Heart left ventricle (tissue), 13 donors: ENCODE measurements around the gene MAGI1.

ENCODE experiments used
- CTCF ChIP-seq, 12 donors: fragments of 200-600 bp; sonication (generic) in 4 of 12; IDR thresholded peaks; one replicate each; pipeline versions ENCODE4 v1.5.0 to v1.8.0; 2018 to 2022; ENCODE audit warnings: antibody characterized with exemption in 12 of 12, mild to moderate bottlenecking in 5 of 12
- POLR2A ChIP-seq, 2 donors: fragments of 450-650 bp; IDR thresholded peaks; one replicate each; pipeline ENCODE4 v1.6.1; 2017; ENCODE audit warnings: antibody characterized with exemption in 2 of 2, mild to moderate bottlenecking in 2 of 2, moderate library complexity in 2 of 2
- donor health status: ischemic (EF 13 %, LVEDD 7.1; RV severe dilation, severe dysfunction).
- donor health status: DM: no; HTN: yes; CAD: no.
- donor health status: DM: no; HTN: no; CAD: no.
- donor health status: ischemic (EF 25% LVEDD 6.9; RV normal size, moderate dysfunction).
- donor health status: ischemic (EF 25% LVEDD 5.7; RV mildly dilated, moderate dysfunction).
- donor health status: ischemic (EF 35%, LVEDD 5.7; RV mildly dilated, moderate dysfunction).
- donor health status: nonischemic (EF 11% LVEDD 7.7; RV severe dilation, severe dysfunction).
- donor health status: DM: yes; HTN: yes; CAD: no.
- donor health status: PGD.
- donor health status: ischemic (EF 29% LVEDD 5.4; RV normal size, mild dysfunction).
- donor health status: nonischemic (EF 23%, LVEDD 6.1; RV moderate dilation, normal function).

GRCh38 chr3:65894679-65895453 is 143.9 kb downstream of the MAGI1 start:
- TF ChIP-seq POLR2A (IDR thresholded peaks at IDR 0.05): no peak
- TF ChIP-seq CTCF (IDR thresholded peaks at IDR 0.05): no peak
